ENCODE data around the gene CSNK1G1.

Gene CSNK1G1

DNA sequence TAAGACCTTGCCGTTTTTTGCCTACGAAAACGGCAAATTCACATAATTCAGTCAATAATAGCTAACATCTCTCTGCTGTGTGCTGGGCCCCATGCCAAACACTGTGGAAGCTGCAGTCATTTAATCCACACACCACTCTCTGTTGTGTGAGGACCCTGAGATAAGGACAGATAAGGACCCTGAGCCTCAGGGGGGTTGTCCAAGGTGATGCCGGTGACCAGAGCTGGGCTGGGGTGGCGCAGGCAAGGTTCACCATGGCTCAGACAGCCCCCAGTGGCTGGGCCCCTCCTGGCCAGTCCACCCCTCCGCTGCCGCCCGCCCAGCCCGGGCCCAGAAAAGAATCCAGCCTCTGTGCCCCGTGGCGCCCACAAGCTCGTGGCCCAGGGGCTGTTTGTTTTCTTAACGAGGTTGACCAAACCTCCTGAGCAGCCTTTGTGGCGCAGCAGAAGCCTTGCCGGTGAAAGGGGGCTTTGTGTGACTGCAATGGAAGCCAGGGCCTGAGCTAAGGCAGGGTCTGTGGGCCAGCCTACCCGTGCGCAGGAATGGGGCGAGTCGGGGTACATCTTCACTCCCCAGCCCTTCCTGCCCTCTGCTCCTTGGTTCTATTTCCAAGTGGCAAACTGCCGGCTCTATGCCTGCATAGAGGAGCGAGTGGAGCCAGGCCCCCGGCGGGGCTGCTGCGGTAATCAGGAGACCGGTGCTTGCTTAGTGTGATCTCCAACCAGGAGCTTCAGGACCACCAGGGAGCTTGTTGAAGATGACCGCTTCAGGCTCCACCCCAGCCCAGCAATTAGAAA, 208.9 kb downstream of the CSNK1G1 start:
- no peak overlapping the region for H3K4me3 ChIP-seq (ENCODE audit: low read length)
- no peak for DNase-seq (ENCODE audit: low read depth, low spot score)

DNA sequence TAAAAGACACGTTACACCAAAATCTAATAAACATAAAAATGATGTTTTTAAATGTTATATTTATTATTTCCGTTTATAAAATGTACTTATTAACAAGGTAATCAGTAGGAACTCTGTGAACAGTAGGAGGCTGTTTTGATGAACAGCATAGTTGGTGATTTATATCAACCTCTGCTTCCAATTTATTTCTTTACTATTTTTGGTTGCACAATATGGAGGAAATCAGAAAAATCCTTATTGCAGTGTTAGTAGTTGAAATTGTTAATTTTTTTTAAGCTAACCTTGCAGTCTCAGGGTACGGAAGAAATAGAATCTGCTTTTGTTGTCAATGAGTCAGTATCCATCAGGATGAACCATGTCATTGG, 209.5 kb downstream of the CSNK1G1 start:
- no peak for DNase-seq (ENCODE audit: low read depth, low spot score)

DNA sequence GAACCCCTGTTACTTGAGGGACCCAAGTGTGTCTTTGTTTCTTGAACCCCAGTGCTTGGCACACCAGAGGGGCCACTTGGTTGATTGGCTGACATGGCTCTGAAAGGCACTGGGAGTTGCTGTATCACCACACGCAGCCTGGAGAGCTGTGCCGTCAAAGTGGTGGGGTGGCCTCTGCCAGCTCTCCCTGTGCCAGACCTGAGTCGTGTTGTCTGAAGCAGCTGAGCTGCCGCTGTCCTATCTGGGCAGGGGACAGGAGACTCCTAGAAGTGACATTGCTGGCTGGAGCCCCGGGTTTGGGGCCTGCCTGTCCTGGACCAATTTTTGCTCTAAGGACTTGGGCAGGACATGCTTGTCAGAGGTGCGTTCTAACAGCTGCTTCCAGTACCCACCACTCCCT, 209.9 kb downstream of the CSNK1G1 start:
- H3K4me3 ChIP-seq (ENCODE audit: low read length), result no peak overlapping the region
- DNase-seq (ENCODE audit: low read depth, low spot score), result no peak

More for the DNA sequence above, 209.5 kb downstream of the CSNK1G1 start:
- H3K4me3 ChIP-seq (ENCODE audit: low read length), result no peak overlapping the region

DNA sequence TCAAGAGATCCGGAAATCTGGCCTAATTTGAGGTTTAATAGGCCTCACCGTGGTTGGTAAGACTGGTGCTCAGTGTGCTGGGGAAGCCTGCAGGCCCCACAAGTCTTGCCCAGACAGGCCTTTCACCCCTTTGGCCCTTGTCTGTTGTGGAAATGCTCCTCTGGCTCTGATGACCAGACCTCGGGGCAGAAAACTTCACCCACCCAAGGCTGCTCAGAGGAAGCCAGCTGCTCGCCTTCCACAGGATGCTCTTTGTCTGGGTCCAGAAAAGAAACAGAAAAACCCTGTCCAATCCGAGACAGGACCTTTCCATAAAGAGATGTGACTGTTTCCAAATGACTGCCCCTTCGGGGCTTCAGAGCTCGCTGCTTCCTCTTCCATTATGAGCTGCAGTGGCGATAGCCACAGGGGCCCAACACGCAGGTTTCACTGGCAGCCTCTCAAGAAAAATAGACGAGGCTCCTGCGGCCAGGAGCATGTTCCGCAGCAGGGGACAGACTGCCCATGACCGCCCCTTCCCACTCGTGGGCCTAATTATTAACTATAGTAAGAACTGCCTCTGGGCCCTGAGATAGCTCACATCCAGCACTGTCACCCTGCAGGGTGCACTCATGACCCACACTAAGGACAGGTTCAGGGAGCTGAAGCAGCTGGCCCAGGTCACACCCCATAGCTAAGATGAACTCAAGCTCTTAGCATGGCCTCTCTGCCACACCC, 211.2 kb downstream of the CSNK1G1 start:
- H3K4me3 ChIP-seq (ENCODE audit: low read length), result no peak overlapping the region
- no peak for DNase-seq (ENCODE audit: low read depth, low spot score)

DNA sequence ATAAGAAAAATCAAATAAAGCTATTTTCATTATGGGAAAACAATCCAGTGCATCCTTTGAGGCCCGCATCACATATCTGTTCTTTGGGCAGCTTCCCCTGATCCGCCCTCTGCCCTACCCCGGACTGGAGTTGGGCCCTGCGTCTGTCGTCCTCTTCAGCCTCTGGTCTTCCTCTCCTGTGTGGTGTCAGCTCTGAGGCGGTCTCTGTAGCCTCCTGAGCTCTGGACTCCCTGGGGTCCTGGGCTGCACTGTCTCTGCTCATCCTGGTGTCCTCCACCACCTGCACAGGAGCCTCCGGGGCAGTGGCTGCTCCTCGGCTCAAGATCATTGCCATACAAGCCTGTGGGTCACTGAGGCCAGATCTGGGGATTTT, 211.8 kb downstream of the CSNK1G1 start:
- DNase-seq (ENCODE audit: low read depth, low spot score), result no peak
- no peak overlapping the region for H3K4me3 ChIP-seq (ENCODE audit: low read length)

DNA sequence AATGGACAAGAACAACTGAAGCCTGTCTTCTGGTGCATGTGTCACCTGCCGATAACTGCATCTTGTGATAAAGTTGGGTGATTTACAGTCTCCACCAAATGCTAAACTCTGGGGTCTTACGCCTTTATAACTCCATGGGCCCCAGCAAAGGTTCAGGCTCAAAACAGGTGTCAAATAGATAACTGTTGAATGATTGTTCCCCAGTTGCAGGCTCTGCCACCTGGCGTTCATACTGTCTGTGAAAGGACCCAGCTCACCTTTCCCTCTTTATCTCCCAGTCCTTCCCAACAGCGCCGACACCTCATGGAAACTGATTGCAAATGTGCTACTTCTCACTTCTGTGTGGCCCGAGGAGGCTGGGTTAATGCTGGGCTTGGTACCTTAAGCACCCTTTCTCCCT, 212.7 kb downstream of the CSNK1G1 start:
- no peak for DNase-seq (ENCODE audit: low read depth, low spot score)
- no peak overlapping the region for H3K4me3 ChIP-seq (ENCODE audit: low read length)

DNA sequence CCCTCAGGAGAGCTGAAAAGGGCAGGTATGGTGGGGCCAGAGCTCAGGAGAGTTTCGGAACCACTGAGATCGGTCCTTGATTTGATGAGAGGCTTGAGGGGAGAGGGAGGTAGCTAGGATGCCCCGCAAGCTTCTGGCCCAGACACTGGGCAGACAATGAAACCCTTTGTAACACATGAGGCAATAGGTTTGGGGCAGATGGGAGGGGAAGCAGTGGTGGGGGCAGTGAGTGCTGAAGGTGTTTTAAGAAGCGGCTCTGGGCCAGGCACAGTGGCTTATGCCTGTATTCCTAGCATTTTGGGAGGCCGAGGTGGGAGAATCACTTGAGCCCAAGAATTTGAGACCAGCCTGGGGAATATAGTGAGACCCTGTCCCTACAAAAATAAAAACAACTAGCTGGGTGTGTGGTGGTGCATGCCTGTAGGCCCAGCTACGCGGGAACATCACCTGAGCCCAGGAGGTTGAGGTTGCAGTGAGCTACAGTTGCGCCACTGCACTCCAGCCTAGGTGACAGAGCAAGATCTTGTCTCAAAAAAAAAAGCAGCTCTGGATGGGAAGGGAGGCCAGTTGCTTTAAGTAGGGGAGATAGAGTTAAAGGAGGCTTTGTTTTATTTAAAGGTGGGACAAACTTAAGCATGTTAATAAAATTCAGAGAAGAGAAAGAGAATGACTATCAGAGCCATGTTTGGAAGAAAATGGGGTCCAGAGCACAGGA, 214.0 kb downstream of the CSNK1G1 start:
- H3K4me3 ChIP-seq (ENCODE audit: low read length), result no peak overlapping the region
- DNase-seq (ENCODE audit: low read depth, low spot score), result no peak

DNA sequence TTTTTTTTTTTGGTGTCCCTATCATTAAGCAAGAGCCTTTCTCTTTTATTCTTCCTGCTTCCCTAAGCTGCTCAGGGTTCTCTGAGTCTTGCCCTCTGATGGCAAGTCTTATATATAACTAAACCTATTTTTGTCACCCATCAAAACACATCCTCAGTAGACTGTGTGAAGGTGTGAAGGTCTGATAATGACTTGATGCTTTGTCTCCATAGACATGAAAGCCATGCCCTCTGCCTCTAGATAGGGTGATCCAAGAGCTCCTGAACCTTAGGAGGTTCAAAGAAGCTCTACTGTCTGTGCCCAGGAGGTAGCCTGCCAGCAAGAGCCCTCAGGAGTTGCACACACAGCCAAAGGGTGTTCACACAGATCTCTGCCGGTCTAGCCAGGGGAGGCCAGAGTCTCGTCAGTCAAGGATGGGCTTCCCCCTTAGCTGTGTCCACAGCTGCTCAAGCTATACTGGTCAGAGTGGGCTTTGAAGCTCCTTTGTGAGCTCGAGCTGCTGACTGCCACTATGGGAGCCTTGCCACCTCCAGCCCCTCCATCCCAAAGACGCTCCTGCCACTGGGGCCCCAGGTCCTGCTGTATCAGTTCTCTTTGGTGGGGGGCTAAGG, 217.5 kb downstream of the CSNK1G1 start:
- DNase-seq (ENCODE audit: low read depth, low spot score), result no peak

DNA sequence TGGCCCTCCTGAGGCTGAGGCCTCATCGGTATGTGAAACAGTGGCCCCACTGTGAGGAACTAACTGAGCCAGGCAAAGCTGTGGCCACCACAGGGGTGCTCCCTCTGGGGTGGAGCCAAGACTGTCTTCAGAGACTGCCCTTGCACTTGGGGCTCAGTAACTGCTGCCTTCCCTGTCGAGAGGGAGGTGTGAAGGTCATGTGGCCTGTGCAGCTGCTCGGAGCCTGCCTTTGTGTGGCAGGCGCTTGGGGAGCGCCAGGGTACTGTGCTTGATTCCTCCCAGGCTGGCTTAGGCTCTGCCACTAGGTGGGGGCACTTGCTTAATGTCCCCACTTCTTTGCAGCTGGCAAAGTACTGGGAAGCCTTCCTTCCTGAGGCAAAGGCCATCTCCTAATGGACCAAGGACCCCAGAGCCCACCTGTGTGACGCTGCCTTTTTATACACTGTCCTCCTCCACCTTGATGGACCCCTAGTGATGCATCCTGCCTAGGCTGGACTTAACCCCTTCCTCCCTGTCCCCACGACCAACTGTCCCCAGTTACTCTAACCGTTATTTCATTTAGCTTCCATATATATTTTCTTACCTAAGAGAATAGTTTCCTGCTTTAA, 218.6 kb downstream of the CSNK1G1 start:
- no peak overlapping the region for H3K4me3 ChIP-seq (ENCODE audit: low read length)
- peak; percentile 4 for DNase-seq (ENCODE audit: low read depth, low spot score)

More for the DNA sequence above, 217.5 kb downstream of the CSNK1G1 start:
- H3K4me3 ChIP-seq (ENCODE audit: low read length), result no peak overlapping the region

DNA sequence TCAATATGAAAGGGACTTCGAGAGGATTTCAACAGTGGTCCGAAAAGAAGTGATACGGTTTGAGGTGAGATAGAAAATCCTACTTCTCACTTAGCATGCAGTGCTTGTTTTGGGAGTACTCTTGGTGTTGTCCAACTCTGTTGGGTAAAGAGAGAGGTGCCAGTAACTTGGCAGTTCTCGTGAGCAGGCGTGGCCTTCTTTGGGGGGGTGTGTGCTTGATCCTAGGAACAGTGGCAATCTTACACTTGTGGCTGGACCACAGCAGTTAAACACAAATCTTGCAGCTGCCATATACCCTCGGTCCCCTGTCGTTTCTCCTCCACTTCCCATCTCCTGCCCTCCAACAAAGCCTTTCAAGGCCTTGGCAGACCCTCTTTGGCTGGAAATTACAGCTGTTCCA, 219.6 kb downstream of the CSNK1G1 start:
- H3K4me3 ChIP-seq (ENCODE audit: low read length), result no peak overlapping the region
- DNase-seq (ENCODE audit: low read depth, low spot score), result no peak

DNA sequence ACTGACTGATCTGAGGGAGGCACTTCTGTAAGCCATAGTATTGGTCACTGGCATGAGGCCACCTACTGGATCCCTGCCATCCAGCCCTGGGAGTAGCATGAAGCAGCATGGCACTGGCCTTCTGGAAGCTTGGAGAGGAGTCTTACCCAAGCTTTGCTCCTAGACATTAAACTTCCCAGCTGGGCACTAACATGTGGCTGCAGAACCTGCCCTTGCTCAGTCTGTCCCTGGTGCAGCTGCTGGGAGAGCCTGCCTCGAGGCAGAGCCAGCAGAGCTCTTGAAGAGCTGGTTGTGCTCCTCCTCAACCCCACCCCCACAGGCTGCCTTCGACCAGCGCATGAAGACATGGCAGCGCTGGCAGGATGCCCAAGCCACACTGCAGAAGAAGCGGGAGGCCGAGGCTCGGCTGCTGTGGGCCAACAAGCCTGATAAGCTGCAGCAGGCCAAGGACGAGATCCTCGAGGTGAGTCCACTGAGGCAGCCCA, 221.6 kb downstream of the CSNK1G1 start:
- H3K4me3 ChIP-seq (ENCODE audit: low read length), result no peak overlapping the region
- no peak for DNase-seq (ENCODE audit: low read depth, low spot score)

DNA sequence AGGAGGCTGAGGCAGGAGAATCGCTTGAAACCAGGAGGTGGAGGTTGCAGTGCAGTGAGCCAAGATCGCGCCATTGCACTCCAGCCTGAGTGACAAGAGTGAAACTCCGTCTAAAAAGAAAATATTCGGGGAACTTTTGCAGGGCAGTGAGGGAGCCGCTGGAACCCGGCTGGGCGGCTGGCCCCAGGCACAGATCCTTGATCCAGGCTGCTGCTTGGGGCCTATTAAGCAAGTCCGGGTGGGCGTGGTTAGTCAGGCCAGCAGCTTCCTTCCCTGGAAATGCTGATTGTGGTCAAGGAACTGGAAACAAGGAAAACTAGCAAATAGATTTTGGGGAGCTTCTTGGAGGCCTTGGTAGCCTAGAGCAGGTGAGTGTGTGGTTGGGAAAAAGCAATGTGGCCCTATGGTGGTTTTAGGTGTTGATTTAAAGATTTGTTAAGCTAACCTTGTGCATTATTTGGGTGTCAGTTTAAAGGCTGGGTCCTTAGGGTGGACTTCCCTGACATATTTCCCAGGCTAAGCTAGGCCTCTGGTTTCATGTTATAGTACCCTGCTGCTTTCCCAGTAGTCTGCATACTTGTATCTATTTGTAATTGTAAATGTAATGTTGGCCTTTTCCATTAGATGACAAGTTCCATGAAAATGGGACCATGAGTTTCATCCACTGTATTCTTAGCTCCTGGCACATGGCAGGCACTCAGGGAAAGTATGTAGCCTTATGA, 222.2 kb downstream of the CSNK1G1 start:
- H3K4me3 ChIP-seq (ENCODE audit: low read length), result no peak overlapping the region
- no peak for DNase-seq (ENCODE audit: low read depth, low spot score)

DNA sequence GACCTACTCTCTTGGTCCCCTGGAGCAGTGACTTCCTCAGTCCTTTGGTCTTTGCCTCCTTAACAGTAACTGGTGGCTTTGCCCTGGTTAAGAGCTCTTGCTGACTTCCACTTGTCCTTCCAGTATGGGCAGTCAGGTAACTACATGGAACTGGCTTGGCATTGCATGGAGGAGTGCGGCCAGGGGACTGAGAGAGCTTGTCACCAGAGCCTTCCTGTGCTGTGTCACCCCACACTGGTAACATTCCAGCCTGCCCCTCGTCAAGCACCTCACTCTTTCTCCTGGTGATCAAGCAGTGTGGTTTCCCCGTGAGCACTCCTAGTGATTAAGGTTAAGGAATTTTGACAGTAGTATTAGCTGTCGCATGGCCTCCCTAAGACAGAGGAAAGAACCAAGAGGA, 223.8 kb downstream of the CSNK1G1 start:
- H3K4me3 ChIP-seq (ENCODE audit: low read length), result no peak overlapping the region
- DNase-seq (ENCODE audit: low read depth, low spot score), result no peak

DNA sequence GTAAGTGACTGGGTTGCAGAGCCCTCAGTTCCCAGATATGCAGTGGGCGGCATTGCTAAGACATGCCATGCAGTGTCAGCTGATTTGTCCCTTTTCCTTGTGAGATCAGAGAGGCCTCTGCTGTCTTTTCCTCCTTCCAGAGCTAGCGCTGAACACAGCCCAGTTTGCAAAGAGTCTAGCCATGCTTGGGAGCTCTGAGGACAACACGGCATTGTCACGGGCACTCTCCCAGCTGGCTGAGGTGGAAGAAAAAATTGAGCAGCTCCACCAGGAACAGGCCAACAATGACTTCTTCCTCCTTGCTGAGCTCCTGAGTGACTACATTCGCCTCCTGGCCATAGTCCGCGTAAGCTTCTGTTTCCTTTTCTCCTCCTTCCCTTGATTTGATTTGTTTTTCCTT, 224.4 kb downstream of the CSNK1G1 start:
- no peak overlapping the region for H3K4me3 ChIP-seq (ENCODE audit: low read length)
- no peak for DNase-seq (ENCODE audit: low read depth, low spot score)

DNA sequence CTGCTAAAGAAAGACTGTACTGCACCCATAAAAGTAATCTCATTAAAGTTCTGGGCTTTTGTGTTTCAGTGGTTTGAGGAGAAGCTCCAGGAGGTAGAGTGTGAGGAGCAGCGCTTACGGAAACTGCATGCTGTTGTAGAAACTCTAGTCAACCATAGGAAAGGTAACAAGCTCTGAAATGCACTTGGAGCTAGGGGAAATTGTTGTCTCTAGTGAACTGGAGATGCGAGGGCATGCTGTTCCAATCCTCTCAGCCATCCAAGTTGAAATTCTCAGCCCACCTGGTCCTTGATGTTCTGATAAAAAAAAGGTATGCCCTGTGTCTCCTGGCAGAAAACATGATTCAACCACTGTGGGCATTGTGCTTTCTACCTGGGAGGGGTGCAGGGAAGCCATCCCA, 225.8 kb downstream of the CSNK1G1 start:
- no peak for DNase-seq (ENCODE audit: low read depth, low spot score)
- H3K4me3 ChIP-seq (ENCODE audit: low read length), result no peak overlapping the region

DNA sequence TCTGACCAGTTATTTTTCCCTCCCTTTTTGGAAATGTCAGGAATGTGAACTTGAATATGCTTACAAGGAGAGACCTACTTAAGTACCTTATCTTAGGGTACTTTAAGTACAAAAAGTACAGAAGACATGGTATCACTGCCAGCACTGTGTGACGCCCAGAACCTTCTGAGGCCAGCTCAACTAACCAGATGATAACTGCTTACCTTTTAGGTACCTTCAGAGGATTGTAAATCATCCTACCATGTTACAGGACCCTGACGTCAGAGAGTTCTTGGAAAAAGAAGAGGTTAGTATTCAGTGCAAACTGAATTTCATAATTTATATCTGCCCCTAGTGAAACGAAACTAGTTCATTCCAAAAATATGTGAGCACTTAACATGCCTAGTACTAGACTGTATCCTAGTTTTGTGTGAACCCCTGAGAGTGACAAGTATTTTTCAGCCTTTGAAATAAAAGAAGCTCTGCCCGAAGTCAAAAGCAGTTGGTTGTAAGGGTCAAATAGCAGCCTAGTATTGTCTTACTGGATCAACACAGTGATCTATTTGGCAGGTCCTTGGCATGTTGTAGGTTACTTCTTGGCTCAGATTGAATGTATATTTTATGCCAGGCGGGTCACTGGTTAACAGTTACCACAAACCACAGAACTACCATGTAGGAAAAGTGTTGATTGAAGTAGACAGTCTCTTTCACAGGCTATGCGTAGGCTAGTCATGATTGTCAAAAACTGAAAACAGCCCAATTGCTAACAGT, 228.3 kb downstream of the CSNK1G1 start:
- no peak overlapping the region for H3K4me3 ChIP-seq (ENCODE audit: low read length)
- no peak for DNase-seq (ENCODE audit: low read depth, low spot score)

DNA sequence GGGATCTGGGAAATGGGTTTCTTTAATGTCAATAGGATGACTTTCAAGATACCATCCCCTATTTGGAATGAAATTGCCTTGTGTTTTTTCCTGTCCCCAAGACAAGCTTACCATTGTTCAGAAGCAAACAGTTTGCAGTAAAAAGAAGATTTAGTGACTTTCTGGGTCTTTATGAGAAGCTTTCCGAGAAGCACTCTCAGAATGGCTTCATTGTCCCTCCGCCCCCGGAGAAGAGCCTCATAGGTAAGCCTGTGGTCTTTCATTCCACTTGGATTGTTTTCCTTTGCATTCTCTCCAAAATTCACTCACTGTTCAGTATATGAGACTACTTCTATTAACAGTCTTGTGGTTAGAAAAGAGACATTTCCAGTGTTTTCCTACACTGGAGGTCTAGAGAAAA, 230.0 kb downstream of the CSNK1G1 start:
- no peak overlapping the region for H3K4me3 ChIP-seq (ENCODE audit: low read length)
- DNase-seq (ENCODE audit: low read depth, low spot score), result no peak

DNA sequence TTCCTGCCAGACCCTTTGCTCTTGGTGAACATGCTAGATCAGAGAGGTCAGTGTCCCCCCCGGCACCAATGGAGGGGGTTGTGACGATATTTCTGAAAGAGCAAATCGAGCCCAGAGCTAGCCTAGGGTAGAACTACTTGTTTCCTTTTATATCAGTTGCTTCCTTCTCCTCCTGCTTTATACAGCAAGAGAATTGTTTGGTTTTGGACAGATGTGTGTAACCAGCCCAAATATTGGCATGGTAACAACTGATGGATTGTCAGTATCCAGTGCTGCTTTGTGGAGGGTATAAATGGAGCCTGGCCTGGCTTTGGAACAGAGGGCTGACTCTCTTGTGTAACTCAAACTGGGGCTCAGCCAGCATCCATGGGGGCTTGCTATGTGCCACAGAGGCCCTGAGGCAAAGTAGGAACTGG, 233.0 kb downstream of the CSNK1G1 start:
- H3K4me3 ChIP-seq (ENCODE audit: low read length), result no peak overlapping the region
- DNase-seq (ENCODE audit: low read depth, low spot score), result no peak
